ENCODE results near the gene CEP131.

GRCh38 chr17:81234940-81235821, 12.4 kb upstream of the CEP131 start:
- TF ChIP-seq POLR2A (IDR thresholded peaks at IDR 0.05; ENCODE audit: low read depth, low read length) (no peak), POLR2AphosphoS5 (IDR thresholded peaks at IDR 0.05; ENCODE audit: low read depth, low read length) (no peak)

Data from GM12891 (cell line).